NCI-H2107 treated with DMSO at 0.1 percent for 48 hours (cell line): ENCODE measurements around the gene BLOC1S3.
A peak's percentile ranks its signal among the peaks of the same experiment; 100 is the strongest.

Experiments used
- DNase-seq: peaks from one replicate; lab custom pipeline; 2025; ENCODE audit not compliant: unreplicated experiment; lab: John Stamatoyannopoulos, UW

The BLOC1S3 gene

DNA sequence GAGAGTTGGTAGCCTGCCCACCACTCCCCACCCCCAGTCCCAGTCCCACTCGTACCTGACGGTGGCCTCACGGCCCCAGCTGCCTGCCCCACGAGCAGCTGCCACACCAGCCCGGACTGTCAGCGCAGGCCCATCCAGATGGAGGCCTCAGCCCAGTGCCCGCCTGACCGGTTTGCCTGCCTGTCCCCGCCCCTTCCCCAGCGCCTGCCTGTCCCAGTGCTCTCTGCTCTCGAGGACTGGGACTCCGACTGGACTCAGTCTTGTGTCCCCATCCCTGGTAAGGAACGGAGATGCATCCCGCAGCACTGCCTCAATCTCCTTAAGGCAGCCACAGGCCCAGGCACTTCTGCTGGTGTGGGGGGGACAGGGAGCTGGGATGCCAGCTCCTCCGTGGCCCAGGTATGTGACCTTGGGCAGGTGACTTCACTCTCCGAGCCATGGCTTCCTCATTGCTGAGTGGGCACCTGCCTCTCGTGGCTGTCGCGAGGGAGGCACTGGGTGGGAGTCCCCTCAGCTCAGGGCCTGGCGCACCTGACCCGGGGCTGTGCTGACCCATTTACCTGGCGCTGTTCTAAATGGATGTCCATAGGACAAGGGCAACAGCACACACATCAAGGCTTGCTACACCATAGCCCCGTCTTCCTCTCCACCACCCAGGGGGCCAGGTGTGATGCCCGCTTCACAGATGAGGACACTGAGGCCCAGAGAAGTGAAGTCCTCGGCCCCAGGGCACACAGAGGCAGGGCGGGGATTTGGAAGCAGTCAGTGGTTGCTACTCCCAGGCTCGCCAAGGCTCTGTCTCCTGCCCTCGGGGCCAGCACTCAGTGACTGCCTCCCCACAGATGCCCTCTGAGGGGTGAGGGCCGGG lies 17.5 kb upstream of the BLOC1S3 start, which contains the start of gene NKPD1:
NKPD1 (minus strand) TSS at position 113 of the 868 bp plus-strand sequence. CDS start 832 bp downstream, outside the sequence.
- DNase-seq, result no peak

- no peak for DNase-seq
Observed at GRCh38 chr19:45161738-45162607, 16.6 kb upstream of the BLOC1S3 start.

- DNase-seq, result peak; percentile 27
Observed at GRCh38 chr19:45162608-45163143, 15.9 kb upstream of the BLOC1S3 start.

DNA sequence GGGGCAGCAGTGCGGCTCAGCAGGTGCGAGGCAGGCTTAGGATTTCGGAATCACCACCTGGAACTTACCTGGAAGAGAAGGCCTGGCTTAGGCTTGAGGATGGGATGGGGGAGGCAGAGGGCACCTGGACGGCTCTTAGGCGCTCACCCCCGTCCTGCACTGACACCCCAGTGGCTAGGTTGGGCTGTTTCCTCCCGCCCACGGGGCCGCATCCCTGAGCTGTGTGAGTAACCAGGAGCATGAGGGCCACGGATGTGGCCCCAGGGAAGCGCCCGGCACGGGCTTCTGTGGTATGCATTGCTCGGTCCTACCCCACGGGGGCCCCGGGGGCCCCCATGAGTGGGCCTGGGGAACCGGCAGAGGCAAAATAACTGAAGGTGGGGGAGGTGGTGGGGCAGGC lies 15.4 kb upstream of the BLOC1S3 start:
- DNase-seq, result no peak

- no peak for DNase-seq
Observed at GRCh38 chr19:45163751-45164460, 14.7 kb upstream of the BLOC1S3 start.

GRCh38 chr19:45164577-45165335 lies 13.8 kb upstream of the BLOC1S3 start:
- DNase-seq, result no peak

- DNase-seq, result no peak
Observed at GRCh38 chr19:45166723-45167252, 11.8 kb upstream of the BLOC1S3 start.

DNA sequence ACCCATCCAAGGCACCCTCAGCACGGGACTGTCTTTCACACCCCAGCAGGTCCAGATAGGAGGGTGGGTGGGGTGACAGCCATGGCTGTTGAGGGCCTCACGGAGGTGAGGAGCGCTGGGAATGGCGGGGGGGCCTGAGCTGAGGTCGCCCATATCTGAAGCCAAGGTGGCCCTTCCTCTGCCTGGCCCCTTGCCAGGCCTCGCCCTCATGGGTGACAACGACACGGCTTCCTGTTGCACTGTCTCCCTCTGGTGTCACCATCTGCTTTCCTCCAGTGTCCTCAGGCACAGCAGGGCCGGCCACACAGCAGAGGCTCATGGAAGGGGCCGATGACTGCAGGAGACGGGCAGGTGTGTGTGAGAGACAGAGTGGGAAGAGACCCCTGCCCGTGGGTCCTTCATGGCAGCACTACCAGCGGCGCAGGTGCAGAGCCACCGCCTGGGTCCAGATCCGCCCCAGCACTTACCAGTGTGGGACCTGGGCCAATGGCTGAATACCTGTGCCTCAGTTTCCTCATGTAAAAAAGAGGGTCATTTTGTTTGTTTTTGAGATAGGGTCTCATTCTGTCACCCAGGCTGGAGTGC lies 9.7 kb upstream of the BLOC1S3 start:
- no peak for DNase-seq

DNA sequence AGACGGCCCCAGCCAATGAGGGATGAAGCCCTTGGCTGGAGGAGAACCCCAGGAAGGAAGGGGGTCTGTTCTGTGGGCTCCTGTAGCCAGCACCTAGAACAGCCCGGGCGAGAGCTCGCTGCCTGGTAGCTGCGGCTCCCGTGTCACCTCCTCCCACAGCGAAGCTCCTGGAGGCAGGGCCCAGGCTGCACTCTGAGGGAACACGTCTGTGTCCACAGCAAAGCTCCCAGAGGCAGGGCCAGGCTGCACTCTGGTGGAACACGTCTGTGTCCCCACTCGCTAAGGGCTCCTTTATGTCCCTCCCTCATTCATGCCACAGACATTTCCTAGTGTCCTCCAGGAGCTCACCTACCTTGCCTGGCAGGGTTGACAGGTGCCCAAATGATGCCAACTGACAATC lies 9.0 kb upstream of the BLOC1S3 start:
- no peak for DNase-seq

GRCh38 chr19:45170146-45171106 lies 8.2 kb upstream of the BLOC1S3 start:
- no peak for DNase-seq

GRCh38 chr19:45171211-45171623 lies 7.4 kb upstream of the BLOC1S3 start:
- DNase-seq, result no peak

DNA sequence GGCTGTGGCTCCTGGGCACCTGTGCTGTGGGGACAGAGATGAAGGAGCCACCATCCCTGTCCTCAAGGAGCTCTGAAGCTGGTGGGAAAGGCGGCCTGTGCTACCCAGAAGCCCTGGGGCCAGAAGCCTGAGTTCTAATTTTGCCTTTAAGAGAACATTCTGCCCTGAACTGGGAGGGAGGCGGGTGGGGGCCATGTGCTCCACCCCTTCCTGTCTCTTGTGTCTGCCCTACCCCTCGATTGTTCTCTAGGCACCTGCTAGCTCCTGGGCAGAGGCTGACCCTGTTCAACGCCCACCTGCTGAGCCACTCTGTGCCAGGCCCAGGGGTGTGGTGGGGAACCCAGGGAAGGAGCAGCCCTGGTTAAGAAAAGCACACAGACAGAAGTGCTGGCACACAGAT lies 6.4 kb upstream of the BLOC1S3 start:
- DNase-seq, result no peak

DNA sequence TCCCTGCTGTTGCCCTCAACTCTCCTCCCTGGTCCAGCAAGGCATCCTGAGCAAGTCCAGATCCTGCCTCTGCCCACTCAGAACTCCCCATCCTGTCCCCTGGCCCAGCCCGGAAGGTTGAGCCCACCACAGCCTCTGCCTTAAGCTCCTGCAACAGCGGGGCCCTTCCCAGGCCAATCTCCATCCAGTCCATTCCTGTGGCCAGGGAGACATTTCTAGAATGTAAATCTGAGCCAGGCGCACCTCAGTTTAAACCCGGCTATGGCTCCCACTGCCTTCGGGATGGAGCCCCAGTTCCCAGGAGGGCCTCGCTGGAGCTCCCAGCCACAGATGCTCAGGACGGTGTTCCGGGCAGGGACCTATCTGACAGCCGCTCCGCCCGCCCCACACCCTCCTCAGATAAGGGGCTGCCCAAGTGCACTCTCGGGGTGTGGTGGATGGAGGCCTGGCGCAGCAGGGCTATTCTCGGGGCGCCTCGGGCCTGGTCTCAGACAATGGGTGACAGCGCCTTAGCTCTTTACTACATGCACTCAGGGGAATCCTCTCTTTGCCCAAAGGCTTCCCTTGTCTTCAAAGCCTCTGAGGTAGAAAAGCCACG lies 5.9 kb upstream of the BLOC1S3 start:
- no peak for DNase-seq

DNA sequence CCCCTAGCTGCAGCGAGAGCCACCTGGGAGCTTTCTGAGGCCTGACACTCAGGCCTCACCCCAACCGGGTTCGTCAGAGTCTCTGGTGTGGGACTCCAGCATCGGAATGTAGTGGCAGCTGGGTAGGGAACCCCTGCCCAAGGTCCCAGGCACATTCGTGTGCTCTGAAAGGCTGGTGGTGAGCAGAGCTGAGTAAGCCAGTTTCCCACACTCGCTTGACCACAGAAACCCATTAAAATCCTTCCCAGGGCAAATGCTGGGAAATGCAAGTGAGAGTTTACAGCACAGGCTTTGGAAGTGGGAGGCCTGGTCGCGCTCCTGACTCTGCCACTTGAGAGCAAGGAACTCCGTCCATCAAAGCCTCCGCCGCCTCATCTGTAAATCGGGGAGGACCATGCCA lies 4.8 kb upstream of the BLOC1S3 start:
- DNase-seq, result no peak

DNA sequence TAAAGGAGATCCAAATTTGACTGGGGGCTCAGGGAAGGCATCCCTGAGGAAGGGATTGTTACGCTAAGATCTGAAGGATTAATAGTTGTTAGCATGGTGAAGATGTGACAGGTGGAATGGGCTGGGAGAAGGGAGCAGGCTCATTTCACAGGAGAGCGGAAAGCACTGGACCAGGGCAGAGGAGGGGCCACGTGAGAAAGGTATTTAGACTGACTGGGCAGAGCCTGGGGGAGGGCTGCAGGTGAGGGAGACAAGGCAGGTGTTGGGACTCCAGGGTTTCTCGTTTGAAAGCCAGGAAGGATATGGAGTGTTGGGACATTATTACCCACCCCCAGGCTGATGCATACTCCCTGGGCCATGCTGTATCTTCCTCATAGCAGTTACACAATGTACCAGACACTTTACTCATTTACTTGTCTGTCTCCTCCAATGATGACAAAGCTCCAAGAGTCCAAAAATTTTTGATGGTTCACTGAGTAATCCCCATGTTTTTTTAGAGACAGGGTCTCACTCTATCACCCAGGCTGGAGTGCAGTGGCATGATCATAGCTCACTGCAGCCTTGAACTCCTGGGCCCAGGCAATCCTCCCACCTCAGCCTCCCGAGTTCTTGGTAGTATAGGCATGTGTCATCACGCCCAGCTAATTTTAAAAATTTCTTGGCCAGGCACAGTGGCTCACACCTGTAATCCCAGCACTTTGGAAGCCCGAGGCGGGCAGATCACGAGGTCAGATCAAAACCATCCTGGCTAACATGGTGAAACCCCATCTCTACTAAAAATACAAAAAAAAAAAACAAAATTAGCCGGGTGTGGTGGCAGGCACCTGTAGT lies 2.9 kb upstream of the BLOC1S3 start:
- peak; percentile 23 for DNase-seq

- DNase-seq, result no peak
Observed at GRCh38 chr19:45177817-45178261, 745 bp upstream of the BLOC1S3 start, which contains the start of gene TRAPPC6A. TSS of gene TRAPPC6A (minus strand) at chr19:45178237. CDS start at chr19:45178218, 19 bp downstream.
